GM21360 (cell line): ENCODE measurements around the gene INSM1.
"Not testable (repeated sequence)": the region's sequence is repeated elsewhere in the genome, so short reads cannot be mapped to it uniquely, and the experiment has no call there.

Experiments used
- ATAC-seq: cut with Tn5 transposase; IDR thresholded peaks from one replicate; pipeline ENCODE4 v1.9.1; 2021; ENCODE audit warnings: mild to moderate bottlenecking, moderate library complexity; ENCODE audit not compliant: unreplicated experiment

INSM1 gene, protein sequence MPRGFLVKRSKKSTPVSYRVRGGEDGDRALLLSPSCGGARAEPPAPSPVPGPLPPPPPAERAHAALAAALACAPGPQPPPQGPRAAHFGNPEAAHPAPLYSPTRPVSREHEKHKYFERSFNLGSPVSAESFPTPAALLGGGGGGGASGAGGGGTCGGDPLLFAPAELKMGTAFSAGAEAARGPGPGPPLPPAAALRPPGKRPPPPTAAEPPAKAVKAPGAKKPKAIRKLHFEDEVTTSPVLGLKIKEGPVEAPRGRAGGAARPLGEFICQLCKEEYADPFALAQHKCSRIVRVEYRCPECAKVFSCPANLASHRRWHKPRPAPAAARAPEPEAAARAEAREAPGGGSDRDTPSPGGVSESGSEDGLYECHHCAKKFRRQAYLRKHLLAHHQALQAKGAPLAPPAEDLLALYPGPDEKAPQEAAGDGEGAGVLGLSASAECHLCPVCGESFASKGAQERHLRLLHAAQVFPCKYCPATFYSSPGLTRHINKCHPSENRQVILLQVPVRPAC

GRCh38 chr20:20367575-20368417 lies at the start of gene INSM1:
Gene INSM1 (plus strand): TSS chr20:20368104. CDS start chr20:20368268, 164 bp downstream.
- ATAC-seq: no peak

- no peak for ATAC-seq
These were observed 49.3 kb upstream of the INSM1 start for GRCh38 chr20:20318365-20319161.

DNA sequence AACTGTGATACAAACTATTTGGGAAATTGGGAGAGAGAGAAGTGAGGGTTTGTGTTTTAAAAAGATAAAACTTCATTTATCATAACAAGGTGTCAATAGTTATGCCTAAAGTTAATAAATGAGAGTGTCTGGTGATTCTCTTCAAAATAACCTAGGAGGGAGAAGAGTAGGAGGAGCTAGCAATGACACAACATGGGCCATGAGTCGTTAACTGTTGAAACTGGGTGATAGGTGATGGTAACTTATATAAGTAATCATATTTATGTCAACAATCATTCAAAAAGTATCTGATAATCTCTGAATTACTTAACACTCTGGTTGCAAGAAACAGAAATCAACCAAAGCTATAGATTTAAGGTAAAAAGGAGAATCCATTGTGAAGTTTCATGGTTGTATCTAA lies 46.8 kb upstream of the INSM1 start:
- no peak for ATAC-seq

DNA sequence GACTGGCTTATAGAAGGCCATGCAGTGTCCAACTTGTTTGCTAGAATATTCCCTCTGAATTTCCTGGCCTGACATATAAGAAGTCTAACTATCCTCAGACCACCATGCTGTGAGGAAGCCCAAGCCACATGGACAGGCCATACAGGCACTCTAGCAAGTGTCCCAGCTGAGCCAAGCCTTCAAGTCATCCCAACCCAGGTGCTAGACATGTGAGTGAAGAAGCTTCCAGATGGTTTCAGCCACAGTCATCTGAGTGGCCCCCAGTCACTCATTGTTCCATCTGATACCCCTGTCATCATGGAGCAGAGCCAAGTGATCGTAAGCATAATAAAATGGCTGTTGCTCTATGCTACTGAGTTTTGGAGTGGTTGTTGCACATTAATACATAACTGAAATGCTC lies 46.0 kb upstream of the INSM1 start:
- ATAC-seq: no peak

GRCh38 chr20:20322912-20323311 lies 45.0 kb upstream of the INSM1 start:
- no peak for ATAC-seq

GRCh38 chr20:20327746-20328145 lies 40.2 kb upstream of the INSM1 start:
- no peak for ATAC-seq

DNA sequence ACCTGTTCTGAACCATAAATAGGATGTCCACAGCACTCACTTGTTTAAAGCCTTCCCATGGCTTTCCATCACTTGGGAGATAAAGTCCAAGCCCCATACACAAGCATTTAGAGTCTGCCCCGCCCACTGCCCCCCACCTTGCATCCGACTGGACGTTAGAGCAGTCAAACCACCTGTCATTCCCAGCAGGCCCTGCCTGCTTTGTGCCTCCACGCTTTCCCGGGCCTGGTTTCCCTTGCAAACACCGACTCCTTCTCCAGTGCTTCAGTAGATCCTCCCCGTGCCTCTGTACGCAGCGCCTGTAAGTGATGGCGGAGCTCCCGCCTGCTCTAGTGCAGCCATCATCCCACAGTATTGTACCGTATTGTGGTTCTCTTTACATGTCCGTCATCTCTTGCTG lies 38.3 kb upstream of the INSM1 start:
- no peak for ATAC-seq

DNA sequence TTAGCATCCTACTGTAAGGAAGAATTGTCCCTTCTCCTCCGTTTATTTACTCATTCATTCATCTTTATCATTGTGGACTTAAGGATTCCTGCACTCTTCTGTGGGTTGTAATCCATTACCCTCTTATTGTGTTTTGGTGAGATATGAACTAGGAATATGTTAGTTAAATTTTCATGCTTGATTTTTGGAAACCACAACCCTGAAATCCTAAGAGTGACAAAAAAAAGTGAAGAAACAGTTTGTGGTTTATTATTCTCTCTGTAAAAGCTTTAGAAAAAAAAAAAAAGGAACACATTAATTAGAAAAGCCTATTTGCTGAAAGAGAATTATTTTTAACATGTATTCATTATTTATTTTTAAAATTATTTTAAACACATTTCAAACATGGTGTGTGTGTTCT lies 36.7 kb upstream of the INSM1 start:
- no peak for ATAC-seq

DNA sequence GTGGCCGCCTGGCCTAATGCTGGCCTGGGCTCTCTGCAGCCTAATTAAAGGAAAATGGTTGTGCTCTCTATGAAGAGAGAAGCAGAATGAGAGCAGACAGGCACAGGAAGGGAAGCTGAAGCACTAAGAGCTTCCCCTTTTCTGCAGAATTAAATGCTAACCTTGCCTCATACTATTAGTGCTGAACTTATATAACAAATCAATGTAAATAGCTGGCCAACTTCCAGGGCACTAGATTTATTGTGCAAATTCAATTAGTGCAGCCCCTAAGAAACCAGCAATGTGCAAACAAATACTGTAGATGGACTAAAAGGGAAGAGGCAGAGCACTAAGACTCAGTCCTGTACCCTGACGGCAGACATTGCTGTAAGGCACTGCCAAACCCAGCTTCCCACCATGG lies 36.1 kb upstream of the INSM1 start:
- no peak for ATAC-seq

- no peak for ATAC-seq
These were observed 34.0 kb upstream of the INSM1 start for GRCh38 chr20:20333866-20334265.

GRCh38 chr20:20334489-20334888 lies 33.4 kb upstream of the INSM1 start:
- ATAC-seq: peak; percentile 87

- ATAC-seq: no peak
These were observed 29.7 kb upstream of the INSM1 start for GRCh38 chr20:20338133-20338730.

DNA sequence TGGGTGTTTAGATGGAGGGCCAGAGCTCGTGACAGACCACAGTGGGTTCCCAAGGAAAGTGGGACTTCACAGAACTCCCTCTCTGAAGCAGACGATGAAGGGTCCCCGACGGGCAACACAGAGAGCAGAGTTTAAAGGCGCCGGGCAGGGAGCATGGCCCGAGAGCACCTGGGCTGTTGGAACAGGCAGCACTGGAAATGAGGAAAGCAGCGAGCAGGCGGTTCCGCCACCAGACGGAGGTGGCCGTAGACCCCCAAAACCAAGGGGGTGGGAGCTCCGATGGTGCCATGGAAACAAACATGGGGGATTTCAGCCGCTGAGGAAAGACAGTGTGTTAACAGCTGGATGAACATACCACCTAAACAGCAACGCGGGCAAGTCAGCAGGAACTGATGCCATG lies 27.5 kb upstream of the INSM1 start:
- ATAC-seq: no peak

DNA sequence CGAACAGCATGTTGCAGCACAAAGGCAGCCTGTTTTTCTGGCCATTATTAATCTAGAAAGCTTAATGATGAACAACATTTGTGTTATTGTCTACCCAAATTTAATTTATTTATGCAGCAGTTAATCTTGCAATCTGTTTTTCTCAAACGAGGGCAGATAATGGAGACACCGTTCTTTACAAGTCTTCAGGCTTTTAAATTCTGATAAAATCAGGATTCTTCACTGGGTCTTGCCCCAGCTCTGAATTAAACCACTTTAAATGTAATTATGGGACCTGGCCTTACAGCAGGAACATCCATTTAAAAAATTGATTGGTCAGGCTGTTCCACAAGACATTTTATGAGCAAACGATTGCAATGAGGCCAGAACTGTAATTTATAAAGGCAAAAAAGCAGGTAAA lies 26.5 kb upstream of the INSM1 start:
- no peak for ATAC-seq

GRCh38 chr20:20342066-20342465 lies 25.8 kb upstream of the INSM1 start:
- ATAC-seq: no peak

DNA sequence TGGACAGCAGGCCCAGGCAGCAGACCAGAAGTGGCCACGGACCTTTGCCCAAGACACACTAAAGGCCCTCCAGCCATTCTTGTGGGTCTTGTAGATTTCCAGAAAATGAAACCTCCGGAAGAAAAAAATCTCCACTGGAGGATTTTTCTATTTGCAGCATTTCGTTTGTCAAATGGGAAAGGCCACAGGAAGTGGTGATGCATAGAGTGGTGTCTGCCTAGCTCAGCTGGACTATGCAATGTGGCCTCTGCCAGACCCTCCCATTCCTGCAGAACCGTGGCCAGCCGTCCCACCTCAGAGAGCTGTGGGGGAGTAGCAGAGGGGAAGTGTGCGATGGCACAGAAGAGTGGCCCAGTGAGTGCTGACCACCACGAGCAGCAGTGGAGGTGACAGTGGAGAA lies 24.0 kb upstream of the INSM1 start:
- no peak for ATAC-seq

GRCh38 chr20:20344476-20344875 lies 23.4 kb upstream of the INSM1 start:
- no peak for ATAC-seq

- ATAC-seq: no peak
These were observed 14.3 kb upstream of the INSM1 start for GRCh38 chr20:20353576-20353975.

GRCh38 chr20:20355503-20355902 lies 12.4 kb upstream of the INSM1 start:
- ATAC-seq: not testable (repeated sequence)

DNA sequence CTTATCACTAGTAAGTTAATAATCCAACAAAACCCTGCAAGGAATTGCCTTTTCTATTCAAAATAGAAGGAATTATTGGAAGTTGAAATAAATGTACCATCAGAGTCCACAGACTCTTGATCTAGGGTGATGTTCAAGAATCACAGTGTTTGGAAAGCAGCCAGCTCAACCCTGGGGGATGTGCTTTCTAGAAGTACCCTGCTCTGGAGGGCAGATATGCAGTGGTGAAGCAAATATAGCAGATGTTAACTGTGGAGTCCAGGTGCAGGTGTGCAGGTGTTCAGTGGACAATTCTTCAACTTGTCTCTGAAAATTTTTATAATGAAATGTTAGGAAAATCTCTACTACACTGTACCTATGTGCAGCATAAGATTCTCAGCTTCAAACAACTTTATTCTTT lies 9.1 kb upstream of the INSM1 start:
- no peak for ATAC-seq

GRCh38 chr20:20359628-20360027 lies 8.3 kb upstream of the INSM1 start:
- no peak for ATAC-seq
